ENCODE data around the gene AP5Z1.

The AP5Z1 gene

DNA sequence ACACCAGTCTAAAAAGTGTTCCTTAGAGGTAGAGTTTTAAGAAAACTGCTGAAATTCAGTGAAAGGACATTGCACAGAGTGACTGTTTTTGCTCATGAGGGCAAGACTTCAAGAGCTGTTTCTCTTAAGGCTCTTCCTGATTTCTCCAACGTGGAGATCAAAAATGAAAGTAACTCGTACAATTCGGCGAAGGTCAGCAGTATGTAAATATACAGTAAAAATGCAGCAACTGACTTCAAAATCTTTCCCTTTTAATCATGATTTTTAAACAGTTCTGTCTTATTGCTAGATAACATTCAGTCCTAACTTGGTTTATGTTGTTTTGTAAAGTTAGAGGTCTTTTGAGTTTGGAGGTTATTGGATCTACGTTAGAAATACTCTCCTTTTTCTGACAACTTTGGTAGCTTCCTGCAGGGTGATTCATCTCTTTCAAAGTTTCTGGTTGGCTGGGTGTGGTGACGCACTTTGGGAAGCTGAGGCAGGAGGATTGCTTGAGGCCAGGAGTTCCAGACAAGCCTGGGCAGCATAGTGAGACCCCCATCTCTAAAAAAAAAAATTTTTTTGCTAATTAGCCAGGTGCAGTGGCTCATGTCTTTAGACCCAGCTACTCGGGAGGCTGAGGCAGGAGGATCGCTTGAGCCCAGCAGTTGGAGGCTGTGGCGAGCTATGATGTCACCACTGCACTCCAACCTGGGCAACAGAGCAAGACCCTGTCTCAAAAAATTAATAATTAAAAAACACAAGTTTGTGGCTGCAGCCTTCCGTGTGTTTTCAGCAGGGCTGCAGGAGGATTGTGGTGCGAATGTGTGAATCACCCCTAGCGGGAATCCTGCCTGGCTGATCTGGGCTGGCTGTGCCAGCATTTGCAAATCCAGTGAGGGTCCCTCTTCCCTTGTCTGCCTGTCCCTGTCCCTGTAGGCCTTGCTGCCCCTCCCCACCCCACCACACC, 29.2 kb upstream of the AP5Z1 start:
- peak; percentile 45 for DNase-seq (ENCODE audit: low read depth, low spot score)

DNA sequence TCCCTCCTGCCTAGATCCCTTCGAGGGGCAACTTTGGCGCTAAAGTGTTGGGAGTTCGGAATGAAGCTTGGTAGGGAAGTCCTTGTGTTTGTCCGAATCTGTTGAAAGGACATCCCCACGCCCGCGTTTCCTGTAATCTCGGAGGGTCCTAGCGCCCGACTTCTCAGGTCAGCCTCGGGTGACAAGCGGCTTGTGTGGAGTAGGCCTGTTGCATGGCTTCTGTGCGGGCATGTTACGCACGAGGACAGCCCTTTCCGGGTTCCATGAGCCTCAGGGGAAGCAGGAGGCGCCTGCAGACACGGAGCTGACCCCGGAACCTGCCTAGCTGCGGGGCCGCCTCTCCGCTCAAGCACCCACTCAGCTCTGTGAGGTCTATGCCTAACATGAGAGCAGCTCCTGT, 28.4 kb upstream of the AP5Z1 start:
- no peak for DNase-seq (ENCODE audit: low read depth, low spot score)

DNA sequence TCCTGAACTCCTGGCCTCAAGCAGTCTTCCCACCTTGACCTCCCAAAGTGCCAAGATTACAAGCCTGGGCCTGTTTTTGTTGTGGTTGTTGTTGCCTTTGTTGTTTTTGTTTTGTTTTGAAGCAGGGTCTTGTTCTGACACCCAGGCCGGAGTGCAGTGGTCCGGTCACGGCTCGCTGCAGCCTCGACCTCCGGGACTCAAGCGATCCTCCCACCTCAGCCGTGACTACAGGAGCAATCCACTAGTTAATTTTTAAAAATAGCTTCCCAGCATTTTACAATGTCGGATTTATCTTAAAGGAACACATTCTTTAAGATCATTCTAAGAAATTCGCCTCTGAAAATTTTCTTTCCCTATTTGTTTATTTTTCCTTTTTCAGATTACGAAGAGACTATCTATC, 27.7 kb upstream of the AP5Z1 start:
- no peak for DNase-seq (ENCODE audit: low read depth, low spot score)

DNA sequence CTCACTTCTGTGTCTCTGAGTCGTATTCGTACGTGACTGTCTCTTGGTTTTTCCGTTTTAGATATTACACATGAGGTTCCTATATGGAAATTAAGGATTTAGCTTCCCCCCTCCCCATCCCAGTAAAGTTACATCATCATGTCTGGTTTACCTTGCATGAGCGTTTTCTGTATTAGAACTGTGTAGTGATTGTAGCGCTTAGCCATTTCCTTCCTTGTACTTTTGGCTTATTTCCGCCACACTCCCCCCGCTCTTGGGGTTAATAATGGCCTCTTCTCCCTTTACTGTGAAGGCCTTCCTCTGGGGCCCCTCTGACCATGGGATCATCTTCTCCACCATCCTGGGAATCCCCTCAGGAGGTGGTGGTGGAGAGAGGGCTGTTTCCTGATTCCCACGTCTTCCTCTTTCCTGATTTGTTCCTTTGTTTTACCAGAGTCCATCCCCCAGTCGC, 27.2 kb upstream of the AP5Z1 start:
- DNase-seq (ENCODE audit: low read depth, low spot score) = no peak

DNA sequence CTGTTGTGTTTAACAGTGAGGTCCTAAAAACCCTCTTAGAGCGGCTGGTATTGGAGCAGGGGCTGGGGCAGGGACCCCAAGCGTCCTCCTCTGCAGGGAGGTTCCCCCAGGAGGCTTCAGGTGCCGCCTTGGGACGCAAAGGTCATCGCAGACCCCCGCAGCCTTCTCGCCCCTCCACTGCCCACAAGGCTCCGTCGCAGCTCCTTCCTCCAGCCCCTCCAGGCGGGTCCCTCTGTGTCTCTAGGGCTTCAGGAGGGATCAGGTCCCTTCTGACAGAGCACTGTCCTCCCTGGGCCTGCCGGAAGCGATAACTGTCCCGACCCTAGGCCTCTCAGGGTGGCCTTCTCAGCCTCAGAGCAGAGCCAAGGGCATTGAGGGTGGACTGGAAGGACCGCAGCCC, 26.1 kb upstream of the AP5Z1 start:
- DNase-seq (ENCODE audit: low read depth, low spot score) = no peak

DNA sequence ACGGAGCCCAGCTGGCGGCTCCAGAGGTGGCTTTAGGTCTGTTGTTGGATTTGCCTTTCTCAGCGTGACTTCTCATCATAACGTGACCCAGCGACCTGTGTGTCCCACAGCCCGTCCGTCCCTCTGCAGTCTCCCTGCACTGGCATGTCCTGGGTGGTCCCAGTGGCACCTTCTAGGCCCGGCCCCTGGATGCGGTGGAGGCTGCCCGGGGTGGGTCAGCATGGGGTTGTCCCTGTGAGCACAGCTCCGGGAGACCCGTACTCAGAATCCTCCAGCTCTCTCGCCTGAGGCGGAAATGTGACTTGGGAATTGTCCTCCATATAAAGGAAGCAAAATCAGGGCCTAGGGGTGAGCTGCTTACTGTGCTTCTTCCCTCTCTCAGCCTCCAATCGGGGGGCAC, 25.6 kb upstream of the AP5Z1 start:
- DNase-seq (ENCODE audit: low read depth, low spot score) = no peak

DNA sequence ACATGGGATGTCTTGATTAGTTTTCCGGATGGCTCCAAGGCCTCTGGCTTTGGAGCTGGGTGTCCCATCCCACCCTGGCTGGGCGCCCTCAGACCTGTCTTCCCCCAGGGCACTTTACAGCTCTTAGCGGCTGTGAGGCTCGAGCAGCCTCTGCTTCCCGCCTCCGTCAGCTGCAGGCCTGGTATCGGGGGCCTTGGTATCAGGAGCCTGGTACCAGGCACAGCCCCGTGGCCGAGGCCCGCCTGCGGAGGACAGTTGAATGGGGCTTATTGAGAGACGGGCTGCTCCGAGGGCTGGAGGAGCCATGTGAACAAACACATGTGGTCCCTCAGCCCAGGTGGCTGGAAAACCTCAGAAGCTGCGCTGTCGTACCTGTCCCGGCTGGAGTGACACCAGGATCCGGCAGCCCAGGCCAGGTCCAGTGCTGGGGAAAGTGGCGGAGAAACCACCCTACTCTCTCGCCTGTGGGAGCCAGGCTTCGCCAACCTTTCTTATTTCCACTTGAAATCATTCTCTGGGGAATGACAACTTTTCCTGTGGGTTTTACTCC, 23.9 kb upstream of the AP5Z1 start:
- no peak for DNase-seq (ENCODE audit: low read depth, low spot score)

DNA sequence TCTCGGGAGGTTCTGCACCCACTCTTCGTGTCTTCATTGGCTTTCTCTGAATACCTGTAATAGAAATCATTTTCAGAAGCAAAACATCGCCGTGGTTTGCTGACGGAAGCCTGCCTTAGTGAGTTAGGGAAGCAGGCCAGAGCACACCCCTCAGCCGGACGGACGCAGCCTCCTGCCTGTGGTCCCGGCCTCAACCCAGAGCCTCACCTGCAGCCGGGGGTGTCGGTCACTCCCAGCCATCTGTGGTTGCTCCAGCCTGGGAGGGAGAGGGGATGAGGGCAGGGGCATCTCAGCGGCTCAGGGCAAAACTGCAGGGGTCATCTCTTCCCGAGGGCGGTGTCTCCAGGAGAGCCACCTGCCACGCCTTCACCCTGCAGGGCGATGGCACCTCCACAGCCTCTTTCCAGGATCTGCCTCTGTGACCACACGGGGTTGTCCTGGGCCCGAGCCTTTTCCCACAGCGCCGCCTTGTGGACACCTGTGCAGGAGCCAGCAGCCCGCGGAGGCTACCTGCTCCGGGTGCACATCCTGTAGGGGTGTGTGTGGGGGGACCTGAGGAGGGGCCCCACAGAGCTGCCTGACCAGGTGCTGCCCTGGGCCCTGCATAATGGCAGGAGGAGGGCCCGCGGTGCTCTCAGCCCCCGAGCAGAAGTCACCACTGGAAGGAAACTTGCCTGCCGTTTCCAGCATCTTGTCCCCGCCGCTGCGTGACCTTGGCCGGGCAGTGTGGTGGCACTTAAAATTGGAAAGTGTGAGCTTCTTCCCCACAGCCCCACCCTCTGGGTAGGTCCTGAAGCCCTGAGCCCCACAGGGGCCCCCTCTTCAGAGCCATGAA, 21.6 kb upstream of the AP5Z1 start:
- DNase-seq (ENCODE audit: low read depth, low spot score) = no peak

DNA sequence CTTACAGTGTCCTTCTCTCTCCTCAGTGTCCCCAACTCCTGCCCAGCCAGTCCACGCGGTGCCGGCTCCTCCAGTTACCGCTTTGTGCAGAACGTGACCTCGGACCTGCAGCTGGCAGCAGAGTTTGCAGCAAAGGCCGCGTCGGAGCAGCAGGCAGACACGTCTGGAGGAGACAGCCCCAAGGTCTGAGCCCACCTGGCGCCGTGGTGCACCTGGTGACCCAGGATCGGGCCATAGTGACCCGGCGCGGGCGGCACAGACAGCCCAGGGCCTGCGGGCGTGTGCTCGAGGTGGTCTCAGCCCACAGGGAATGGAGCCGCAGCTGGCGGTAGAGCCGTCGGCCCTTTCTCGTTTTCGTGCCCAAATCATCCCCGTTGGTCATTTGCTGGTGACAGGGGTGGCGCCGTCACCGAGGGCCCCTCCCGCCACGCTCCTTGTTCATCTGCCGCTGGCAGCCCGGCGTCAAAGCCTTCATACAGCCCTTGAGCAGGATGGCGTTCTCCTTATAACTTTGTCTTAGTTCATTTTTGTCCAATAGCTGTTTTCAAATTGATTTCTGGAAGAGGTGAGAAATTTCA, 20.9 kb upstream of the AP5Z1 start:
- no peak for DNase-seq (ENCODE audit: low read depth, low spot score)

DNA sequence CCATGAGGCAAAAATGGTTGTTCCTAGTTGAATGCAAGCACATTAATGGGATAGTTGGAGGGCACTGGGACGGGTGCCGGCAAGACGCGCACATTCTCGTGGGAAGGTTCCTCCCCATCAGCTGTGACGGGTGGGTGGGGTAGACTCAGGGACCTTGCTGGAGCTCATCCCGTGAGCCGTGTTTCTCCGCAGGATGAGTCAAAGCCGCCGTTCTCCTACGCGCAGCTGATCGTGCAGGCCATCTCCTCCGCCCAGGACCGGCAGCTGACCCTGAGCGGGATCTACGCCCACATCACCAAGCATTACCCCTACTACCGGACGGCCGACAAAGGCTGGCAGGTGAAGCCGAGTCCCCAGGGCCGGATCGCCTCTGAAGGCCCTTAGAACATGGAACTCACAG, 20.4 kb upstream of the AP5Z1 start:
- no peak for DNase-seq (ENCODE audit: low read depth, low spot score)

DNA sequence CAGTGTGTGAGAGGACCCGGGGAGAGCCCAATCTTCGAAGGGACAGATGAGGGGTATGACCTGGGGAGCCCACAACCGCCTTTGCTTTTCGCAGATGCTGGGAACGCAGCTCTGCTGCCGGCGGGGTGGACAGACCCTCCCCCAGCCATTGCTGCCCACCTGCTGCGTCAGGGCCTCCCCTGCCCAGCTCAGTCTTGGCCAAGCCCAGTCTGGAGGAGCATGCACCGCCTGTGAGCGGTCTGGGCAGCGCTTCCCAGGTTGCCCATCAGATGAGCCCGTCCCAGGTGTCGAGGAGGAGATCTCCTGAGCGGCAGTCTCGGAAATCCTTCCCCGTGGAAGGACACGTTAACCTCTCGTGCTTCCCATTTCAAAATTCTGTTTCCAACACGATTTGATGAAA, 17.3 kb upstream of the AP5Z1 start:
- no peak for DNase-seq (ENCODE audit: low read depth, low spot score)

DNA sequence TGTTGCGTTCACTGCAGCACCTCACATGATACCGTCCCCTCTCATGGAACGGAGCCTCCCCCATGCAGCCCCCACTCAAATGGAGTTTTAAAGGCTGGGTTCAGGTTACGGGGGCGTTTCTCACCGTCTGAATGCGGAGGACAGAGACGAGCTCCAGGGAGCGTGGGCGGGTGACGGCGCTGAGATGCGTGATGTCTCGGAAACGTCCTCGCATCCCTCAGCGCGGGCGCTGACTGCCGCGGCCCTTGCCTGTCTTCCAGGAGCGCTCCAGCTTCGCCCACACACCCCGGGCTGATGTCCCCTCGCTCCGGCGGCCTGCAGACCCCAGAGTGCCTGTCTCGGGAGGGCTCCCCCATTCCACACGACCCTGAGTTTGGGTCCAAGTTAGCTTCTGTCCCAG, 16.6 kb upstream of the AP5Z1 start:
- DNase-seq (ENCODE audit: low read depth, low spot score) = no peak

DNA sequence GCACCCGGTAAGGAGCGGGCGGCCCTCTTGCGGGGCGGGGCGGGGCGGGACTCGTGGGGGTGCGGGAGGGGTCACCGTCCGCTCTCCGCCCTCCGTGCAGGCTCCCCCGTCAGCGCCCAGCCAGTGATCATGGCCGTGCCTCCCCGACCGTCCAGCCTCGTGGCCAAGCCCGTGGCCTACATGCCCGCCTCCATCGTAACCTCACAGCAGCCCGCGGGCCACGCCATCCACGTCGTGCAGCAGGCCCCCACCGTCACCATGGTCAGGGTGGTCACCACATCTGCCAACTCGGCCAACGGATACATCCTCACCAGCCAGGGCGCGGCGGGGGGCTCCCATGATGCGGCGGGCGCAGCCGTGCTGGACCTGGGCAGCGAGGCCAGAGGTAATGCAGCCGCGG, 16.2 kb upstream of the AP5Z1 start:
- DNase-seq (ENCODE audit: low read depth, low spot score) = no peak

DNA sequence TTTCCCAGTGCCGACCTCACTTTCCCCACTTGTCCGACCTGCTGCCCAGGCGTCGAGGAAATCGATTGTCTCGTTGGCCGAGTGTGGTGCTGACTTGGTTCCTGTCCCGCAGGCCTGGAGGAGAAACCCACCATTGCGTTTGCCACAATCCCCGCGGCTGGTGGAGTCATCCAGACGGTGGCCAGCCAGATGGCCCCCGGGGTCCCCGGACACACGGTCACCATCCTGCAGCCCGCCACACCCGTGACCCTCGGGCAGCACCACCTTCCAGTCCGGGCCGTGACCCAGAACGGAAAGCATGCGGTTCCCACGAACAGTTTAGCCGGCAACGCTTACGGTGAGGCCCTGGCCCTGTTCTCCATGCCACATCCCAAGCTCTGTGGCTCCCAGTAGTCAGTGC, 14.5 kb upstream of the AP5Z1 start:
- DNase-seq (ENCODE audit: low read depth, low spot score) = no peak

DNA sequence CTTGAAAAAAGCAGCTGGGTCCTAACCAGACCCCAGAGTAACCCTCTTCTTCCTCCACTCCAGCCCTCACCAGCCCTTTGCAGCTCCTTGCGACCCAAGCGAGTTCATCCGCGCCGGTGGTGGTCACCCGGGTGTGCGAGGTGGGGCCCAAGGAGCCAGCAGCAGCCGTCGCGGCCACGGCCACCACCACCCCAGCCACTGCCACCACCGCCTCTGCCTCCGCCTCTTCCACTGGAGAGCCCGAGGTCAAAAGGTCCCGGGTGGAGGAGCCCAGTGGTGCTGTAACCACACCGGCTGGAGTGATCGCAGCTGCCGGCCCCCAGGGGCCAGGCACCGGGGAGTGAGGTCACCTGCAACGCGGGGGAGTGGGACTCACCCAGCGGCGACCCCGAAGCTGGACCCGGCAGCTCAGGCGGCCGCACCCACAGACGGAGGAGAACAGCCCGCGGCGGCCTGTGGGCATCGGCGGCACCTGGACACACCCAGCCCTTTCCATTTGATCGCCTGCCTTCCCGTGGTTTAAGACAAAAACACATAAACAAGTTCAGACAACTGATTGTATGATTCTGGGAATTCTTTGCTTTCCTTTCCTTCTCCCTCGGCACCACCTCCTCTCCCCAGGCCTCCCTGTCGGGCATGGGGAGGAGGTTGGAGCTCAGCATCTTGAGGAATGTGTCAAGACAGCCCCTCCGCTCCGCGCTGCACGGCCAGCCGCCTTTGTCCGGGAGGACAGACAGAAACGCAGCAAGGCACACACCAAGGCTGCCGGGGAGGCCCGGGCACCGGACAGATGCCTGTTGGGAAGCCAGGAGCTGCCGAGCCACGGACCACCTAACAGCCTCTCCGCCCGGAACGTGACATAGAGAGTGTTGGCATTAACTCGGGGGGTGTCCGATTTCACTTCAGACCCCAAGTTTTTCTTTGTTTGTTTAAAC, 13.0 kb upstream of the AP5Z1 start:
- no peak for DNase-seq (ENCODE audit: low read depth, low spot score)

DNA sequence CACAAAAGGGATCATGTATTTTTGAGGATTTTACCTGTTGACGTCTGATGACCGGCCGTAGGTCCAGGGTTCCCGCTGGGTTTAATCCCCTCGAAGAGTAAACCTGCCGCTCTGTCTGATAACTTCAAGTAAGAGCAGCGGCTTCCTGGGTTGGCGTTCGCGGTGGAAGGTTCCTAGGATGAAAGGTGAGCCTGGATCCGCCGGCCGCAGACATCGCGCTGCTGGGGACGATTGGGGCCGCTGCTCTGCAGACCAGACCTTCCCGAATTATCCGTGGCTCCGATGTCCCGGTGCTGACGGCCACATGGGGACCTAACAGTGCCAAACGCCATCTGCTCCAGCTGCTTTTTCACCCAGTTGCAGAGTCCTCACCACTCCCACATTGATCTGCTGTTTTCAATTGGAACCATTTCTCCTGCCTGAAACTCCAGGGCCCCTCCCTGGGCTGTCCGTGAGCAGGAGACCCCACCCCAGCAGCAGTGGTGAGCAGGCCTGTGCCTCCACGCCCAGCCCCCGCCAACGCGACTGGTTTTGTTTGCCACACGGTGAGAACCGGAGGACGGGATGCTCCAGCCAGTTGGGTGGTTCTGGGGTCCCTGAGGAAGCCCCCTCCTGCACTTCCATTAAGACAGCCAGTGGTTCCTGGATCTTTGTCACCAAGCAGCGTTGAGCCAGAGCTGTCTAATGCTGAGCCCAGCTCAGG, 12.2 kb upstream of the AP5Z1 start:
- no peak for DNase-seq (ENCODE audit: low read depth, low spot score)

DNA sequence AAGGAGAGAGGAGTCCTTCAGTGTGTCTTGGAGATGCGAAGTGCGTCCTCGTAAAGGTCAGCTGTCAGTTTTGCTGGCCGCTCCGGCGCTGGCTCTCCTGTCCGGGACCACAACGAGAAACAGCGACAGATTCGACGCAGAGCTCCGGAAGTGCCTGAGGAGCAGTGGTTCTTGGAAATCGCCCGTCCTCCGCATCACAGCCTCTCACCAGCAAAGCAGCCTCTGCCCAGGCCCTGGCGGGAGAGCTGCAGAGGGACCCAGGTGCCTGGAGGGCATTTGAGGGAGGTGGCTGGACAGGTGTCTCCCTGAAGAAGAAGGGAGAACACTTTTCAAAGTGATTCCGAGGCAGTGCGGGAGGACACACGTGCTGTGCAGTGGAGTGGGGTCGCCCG, 11.6 kb upstream of the AP5Z1 start:
- no peak for DNase-seq (ENCODE audit: low read depth, low spot score)

DNA sequence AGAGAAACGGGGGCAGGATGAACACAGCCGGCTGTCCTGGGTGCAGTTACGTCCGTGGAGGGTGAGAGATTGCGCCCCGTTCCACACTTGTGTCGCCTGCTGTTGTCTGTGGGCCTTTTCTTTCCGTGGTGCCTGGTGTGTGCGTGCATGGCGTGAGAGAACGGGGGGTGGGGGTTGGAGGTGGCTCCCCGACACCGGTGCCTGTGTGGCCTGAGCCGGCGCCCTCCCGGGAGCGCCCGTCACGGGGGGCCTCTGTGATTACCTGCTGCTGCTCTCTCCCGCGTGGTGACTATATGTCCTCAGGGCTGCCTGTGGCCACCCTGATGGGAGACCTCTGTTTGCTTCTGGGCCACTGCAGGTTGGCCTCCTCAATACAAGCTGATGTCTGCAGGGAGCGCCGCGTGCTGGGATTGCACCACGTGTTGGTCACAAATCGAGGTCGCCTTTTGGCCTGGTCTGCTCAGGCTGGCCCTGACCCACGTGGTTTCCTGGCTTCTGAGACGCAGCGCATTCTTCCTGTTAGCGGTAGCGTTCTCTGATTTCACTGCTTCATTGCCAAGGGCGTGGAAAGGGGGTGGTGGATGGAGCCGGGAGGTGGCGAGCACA, 10.9 kb upstream of the AP5Z1 start:
- no peak for DNase-seq (ENCODE audit: low read depth, low spot score)

DNA sequence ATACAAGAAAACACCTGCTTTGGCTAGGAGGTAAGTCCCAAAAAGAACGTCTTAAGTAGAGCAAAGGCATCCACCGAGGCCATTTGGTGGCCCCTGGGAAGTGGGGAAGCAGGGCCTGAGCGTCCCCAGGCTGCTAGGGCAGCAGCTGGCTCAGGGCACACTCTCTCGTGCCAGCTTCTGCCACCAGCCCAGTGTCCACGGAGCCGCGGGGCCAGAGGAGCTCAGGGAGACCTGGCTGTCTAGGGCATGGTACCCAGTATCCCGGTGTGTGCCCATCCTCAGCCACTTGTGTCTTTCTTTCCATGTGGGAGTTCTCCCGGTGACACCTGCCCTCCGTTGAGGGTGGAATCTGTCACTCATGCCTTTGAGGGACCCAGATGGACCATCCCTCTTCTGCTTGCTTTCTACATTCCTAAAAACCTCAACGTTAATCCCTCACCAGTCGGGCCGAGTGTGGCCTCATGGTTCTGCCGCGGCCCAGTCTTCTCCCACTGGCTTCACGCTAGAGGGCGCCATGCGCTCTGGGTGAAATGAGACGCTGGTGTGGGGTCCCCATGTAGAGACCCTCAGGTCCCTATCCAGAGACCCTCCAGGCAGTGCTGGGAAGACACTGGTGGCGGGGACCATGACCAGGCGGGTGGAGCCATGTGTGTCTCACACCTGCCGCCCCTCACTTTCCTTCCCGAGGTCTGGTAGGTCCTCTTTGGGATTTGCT, 9.5 kb upstream of the AP5Z1 start:
- DNase-seq (ENCODE audit: low read depth, low spot score) = no peak

Data from smooth muscle cell of the brain vasculature (primary cell).